SK-N-SH (cell line): ENCODE measurements around the gene APBA2. TPM values are rescaled to one million over a fixed set of nuclear protein-coding genes. Genes with fewer than 3 reads are reported as not detected.

Experiments used
- CTCF ChIA-PET: fragments of 300-600, 350-600 bp; formaldehyde crosslinking; extraction: SDS; loops from one replicate; lab custom pipeline; 2021; lab: Yijun Ruan, JAX
- POLR2A ChIA-PET: fragments of 350-600 bp; sonication (Branson Sonifier 250); formaldehyde crosslinking; extraction: SDS; loops from one replicate; lab custom pipeline; 2020; ENCODE audit warnings: antibody characterized with exemption, inconsistent platforms; lab: Yijun Ruan, JAX
- DNase-seq: peaks from one replicate; pipeline ENCODE4 v3.0.0; 2012
- H2AFZ ChIP-seq: fragments of 200-600 bp; sonication (generic); 2 replicates; pipeline ENCODE4 v1.8.1; 2016; ENCODE audit warnings: antibody characterized with exemption, mild to moderate bottlenecking, low read depth
- H3F3A ChIP-seq: fragments of 200-600 bp; sonication (generic); replicated peaks from 2 replicates; pipeline ENCODE3; 2016; ENCODE audit warnings: antibody characterized with exemption, mild to moderate bottlenecking; ENCODE audit not compliant: insufficient read depth
- H3K27ac ChIP-seq, 2 experiments: fragments of 200-500 bp in 1 of 2; fragments of 200-600 bp in 1 of 2; sonication (Bioruptor generic) in 1 of 2; sonication (generic), shearing (Covaris generic) in 1 of 2; 2 replicates each; pipeline versions ENCODE4 v1.5.1 to v1.6.1; 2014 to 2016; ENCODE audit warnings: low read depth in 2 of 2, inconsistent platforms in 1 of 2, low read length in 1 of 2, mild to moderate bottlenecking in 1 of 2, mixed read lengths in 1 of 2
- H3K27me3 ChIP-seq: fragments of 200-600 bp; sonication (generic), shearing (Covaris generic); 2 replicates; pipeline ENCODE4 v1.6.1; 2016; ENCODE audit warnings: mixed run types; ENCODE audit not compliant: insufficient read depth
- H3K36me3 ChIP-seq, 2 experiments: fragments of 200-500 bp in 1 of 2; fragments of 200-600 bp in 1 of 2; sonication (Bioruptor generic) in 1 of 2; sonication (generic) in 1 of 2; replicated peaks in 1 of 2; 2 replicates each; pipeline versions ENCODE3 to v1.5.1; 2014 to 2016; ENCODE audit warnings: low read length in 1 of 2, mild to moderate bottlenecking in 1 of 2; ENCODE audit not compliant: insufficient read depth in 2 of 2, control insufficient read depth in 1 of 2
- H3K4me1 ChIP-seq, 2 experiments: fragments of 200-500 bp in 1 of 2; fragments of 200-600 bp in 1 of 2; sonication (Bioruptor generic) in 1 of 2; sonication (generic), shearing (Covaris generic) in 1 of 2; 2 replicates each; pipeline versions ENCODE4 v1.5.1 to v1.6.1; 2014 to 2016; ENCODE audit warnings: low read depth in 1 of 2, low read length in 1 of 2, mixed run types in 1 of 2; ENCODE audit not compliant: insufficient read depth in 2 of 2, control insufficient read depth in 1 of 2
- H3K4me2 ChIP-seq: fragments of 200-600 bp; sonication (generic), shearing (Covaris generic); 2 replicates; pipeline ENCODE4 v1.6.1; 2017; ENCODE audit warnings: mixed run types
- H3K4me3 ChIP-seq, 2 experiments: fragments of 200-500 bp in 1 of 2; fragments of 200-600 bp in 1 of 2; sonication (Bioruptor generic) in 1 of 2; sonication (generic), shearing (Covaris generic) in 1 of 2; 2 replicates each; pipeline versions ENCODE4 v1.5.1 to v1.8.1; 2014 to 2016; ENCODE audit warnings: low read depth in 2 of 2, inconsistent platforms in 1 of 2, low read length in 1 of 2, mild to moderate bottlenecking in 1 of 2, mixed read lengths in 1 of 2, moderate library complexity in 1 of 2
- H3K79me2 ChIP-seq: fragments of 200-600 bp; sonication (generic); 2 replicates; pipeline ENCODE4 v1.8.1; 2017; ENCODE audit warnings: mild to moderate bottlenecking; ENCODE audit not compliant: insufficient read depth
- H3K9ac ChIP-seq: fragments of 200-600 bp; sonication (generic); 2 replicates; pipeline ENCODE4 v1.6.1; 2017; ENCODE audit warnings: mixed run types
- H3K9me2 ChIP-seq: fragments of 200-600 bp; sonication (generic); 2 replicates; pipeline ENCODE4 v1.6.1; 2017; ENCODE audit warnings: mixed run types
- H3K9me3 ChIP-seq: fragments of 200-600 bp; sonication (generic); 2 replicates; pipeline ENCODE4 v1.6.1; 2017; ENCODE audit warnings: mixed run types, mild to moderate bottlenecking, moderate library complexity
- H4K20me1 ChIP-seq: fragments of 200-600 bp; sonication (generic); 2 replicates; pipeline ENCODE4 v1.6.1; 2017; ENCODE audit warnings: mild to moderate bottlenecking, mixed run types; ENCODE audit not compliant: insufficient read depth
- EP300 ChIP-seq, 2 experiments: IDR thresholded peaks; 2 replicates each; pipeline versions ENCODE4 v1.4.0 to v1.6.1; 2012; ENCODE audit warnings: borderline replicate concordance in 1 of 2, low read depth in 1 of 2, low read length in 1 of 2
- EZH2phosphoT487 ChIP-seq: fragments of 200-600 bp; sonication (generic); IDR thresholded peaks from 2 replicates; pipeline ENCODE4 v1.6.1; 2017; ENCODE audit warnings: low read depth, mixed run types, mild to moderate bottlenecking, antibody characterized with exemption, moderate library complexity, borderline replicate concordance
- GABPA ChIP-seq: IDR thresholded peaks from 2 replicates; pipeline ENCODE4 v1.4.0; 2012; ENCODE audit warnings: low read depth, mild to moderate bottlenecking
- JUND ChIP-seq: IDR thresholded peaks from 2 replicates; pipeline ENCODE4 v1.4.0; 2012
- NFIC ChIP-seq: IDR thresholded peaks from 2 replicates; pipeline ENCODE4 v1.4.0; 2012; ENCODE audit warnings: borderline replicate concordance
- NRF1 ChIP-seq: IDR thresholded peaks from 2 replicates; pipeline ENCODE4 v1.6.1; 2012; ENCODE audit warnings: low read depth, mild to moderate bottlenecking, low read length
- SIN3A ChIP-seq: IDR thresholded peaks from 2 replicates; pipeline ENCODE4 v1.6.1; 2012; ENCODE audit warnings: low read depth, mild to moderate bottlenecking, low read length, moderate library complexity, borderline replicate concordance
- SMC3 ChIP-seq: IDR thresholded peaks from 2 replicates; pipeline ENCODE4 v1.6.1; 2012; ENCODE audit warnings: low read depth, low read length, improper control_type of control experiment
- YY1 ChIP-seq: IDR thresholded peaks from 2 replicates; pipeline ENCODE4 v1.4.0; 2012; ENCODE audit warnings: low read depth, mild to moderate bottlenecking
- WGBS: methylation state at CpG from one replicate; pipeline ENCODE4 v1.1.6; 2017; ENCODE audit warnings: low lambda C conversion rate; 5-methylcytosine and 5-hydroxymethylcytosine counted together
- polyA plus RNA-seq, 3 experiments: library from polyadenylated mRNA; depleted of rRNA; stranded (reverse); fragments of >200 nt; gene quantifications; 2 replicates each; pipeline ENCODE4 v1.2.3, GENCODE V29; 2012
- TF ChIP-seq, protein P1 (sequence below): IDR thresholded peaks from 2 replicates; pipeline ENCODE4 v1.6.1; 2012; ENCODE audit warnings: mild to moderate bottlenecking, low read depth, low read length, moderate library complexity
- TF ChIP-seq, protein P2 (sequence below): fragments of 200-600 bp; sonication (generic); IDR thresholded peaks from 2 replicates; pipeline ENCODE4 v1.6.1; 2017; ENCODE audit warnings: antibody characterized with exemption, mild to moderate bottlenecking, moderate library complexity
- TF ChIP-seq, protein P3 (sequence below): IDR thresholded peaks from 2 replicates; pipeline ENCODE4 v1.4.0; 2012; ENCODE audit warnings: low read depth, borderline replicate concordance

The APBA2 gene
- polyA plus RNA-seq, 1 of the 3 experiments (the other 2 are of a cell fraction) = 12.7 TPM

DNA sequence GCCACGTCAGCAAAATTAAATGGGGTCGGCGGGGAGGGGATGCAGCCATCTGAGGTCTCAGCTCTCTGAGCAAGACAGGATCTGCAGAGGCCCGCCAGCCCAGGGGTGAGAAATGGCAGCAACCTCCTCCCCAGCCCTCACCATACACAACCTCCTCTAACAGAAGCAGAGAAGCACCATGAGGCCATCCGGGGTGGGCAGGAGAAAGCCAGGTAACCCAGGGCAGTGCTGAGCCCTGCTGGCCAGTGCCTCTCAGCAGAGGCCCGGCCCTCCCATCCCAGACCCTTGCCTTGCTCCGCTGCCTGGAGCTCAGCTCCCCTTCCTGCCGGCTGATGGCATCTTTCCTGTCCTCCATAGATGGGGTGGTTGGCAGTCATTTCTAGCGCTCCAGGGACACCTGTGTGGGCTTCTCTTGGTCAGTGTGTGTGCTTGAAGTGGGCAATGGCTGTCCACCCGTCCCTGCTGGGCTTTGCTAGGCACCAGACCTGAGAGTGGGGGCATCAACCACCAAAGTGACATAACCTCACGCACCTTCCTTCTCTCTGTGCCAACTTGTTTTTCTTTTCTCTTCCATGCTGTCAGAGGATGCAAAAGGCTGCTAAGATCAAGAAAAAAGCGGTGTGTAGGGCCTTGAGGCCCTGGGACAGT, 208.0 kb downstream of the APBA2 start:
- Histone ChIP-seq H3K27me3 (no peaks in the 10 kb centered on the region), H3K4me2 (no peak overlapping the region), H2AFZ (no peak overlapping the region), H3K4me1 (no peaks in the 10 kb centered on the region; a peak in 1 of 4 replicates), H3K9me2 (no peaks in the 10 kb centered on the region), H3K36me3 (no peaks in the 10 kb centered on the region), H3F3A (no peaks in the 10 kb centered on the region), H3K4me3 (no peak overlapping the region), H3K9ac (no peak overlapping the region), H3K9me3 (no peaks in the 10 kb centered on the region), H4K20me1 (no peaks in the 10 kb centered on the region), H3K79me2 (no peaks in the 10 kb centered on the region), H3K27ac (no peak overlapping the region)
- DNase-seq = no peak
- 89% methylated on average over 7 of the region's 12 CpGs for WGBS
- POLR2A ChIA-PET = no interaction called here
- TF ChIP-seq EZH2phosphoT487 = no peak
- TF ChIP-seq NRF1 = no peak
- TF ChIP-seq SMC3 = no peak
- TF ChIP-seq GABPA = no peak
- no peak for TF ChIP-seq JUND
- TF ChIP-seq, protein P1, sequence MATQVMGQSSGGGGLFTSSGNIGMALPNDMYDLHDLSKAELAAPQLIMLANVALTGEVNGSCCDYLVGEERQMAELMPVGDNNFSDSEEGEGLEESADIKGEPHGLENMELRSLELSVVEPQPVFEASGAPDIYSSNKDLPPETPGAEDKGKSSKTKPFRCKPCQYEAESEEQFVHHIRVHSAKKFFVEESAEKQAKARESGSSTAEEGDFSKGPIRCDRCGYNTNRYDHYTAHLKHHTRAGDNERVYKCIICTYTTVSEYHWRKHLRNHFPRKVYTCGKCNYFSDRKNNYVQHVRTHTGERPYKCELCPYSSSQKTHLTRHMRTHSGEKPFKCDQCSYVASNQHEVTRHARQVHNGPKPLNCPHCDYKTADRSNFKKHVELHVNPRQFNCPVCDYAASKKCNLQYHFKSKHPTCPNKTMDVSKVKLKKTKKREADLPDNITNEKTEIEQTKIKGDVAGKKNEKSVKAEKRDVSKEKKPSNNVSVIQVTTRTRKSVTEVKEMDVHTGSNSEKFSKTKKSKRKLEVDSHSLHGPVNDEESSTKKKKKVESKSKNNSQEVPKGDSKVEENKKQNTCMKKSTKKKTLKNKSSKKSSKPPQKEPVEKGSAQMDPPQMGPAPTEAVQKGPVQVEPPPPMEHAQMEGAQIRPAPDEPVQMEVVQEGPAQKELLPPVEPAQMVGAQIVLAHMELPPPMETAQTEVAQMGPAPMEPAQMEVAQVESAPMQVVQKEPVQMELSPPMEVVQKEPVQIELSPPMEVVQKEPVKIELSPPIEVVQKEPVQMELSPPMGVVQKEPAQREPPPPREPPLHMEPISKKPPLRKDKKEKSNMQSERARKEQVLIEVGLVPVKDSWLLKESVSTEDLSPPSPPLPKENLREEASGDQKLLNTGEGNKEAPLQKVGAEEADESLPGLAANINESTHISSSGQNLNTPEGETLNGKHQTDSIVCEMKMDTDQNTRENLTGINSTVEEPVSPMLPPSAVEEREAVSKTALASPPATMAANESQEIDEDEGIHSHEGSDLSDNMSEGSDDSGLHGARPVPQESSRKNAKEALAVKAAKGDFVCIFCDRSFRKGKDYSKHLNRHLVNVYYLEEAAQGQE = no peak
- no peak for TF ChIP-seq YY1
- TF ChIP-seq SIN3A = no peak
- TF ChIP-seq NFIC = no peak
- TF ChIP-seq, all 33 proteins: peak for 0
- CTCF ChIA-PET = interaction anchor here (1.2 to 6.9 kb wide), 2 partner anchors 8 to 10 kb away, joined by 3 to 51 read pairs; no protein-coding TSS in a partner anchor

DNA sequence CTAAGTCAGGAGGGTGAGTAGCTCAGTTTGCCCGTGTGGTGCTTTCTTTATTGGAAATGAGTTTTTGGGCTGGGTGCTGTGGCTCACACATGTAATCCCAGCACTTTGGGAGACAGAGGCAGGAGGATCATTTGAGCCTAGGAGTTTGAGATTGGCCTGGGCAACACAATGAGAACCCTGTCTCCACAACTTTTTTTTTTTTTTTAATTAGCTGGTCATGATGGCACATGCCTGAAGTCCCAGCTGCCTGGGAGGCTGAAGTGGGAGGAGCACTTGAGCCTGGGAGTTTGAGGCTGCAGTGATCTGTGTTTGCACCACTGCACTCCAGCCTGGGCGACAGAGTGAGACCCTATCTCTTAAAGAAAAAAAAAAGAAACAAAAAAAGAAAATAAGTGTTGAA, 208.9 kb downstream of the APBA2 start:
- ChIA-PET CTCF (no interaction called here), POLR2A (no interaction called here)
- Histone ChIP-seq H4K20me1 (no peaks in the 10 kb centered on the region), H3K36me3 (no peaks in the 10 kb centered on the region), H3K9ac (no peak overlapping the region), H3F3A (no peaks in the 10 kb centered on the region), H3K9me2 (no peaks in the 10 kb centered on the region), H3K4me3 (no peak overlapping the region), H2AFZ (no peak overlapping the region), H3K27me3 (no peaks in the 10 kb centered on the region), H3K4me1 (no peaks in the 10 kb centered on the region; a peak in 1 of 4 replicates), H3K27ac (no peak overlapping the region), H3K9me3 (no peaks in the 10 kb centered on the region), H3K79me2 (no peaks in the 10 kb centered on the region), H3K4me2 (no peak overlapping the region)
- DNase-seq = no peak
- WGBS = 69% methylated on average over 2 of the region's 2 CpGs
- TF ChIP-seq, protein P2, sequence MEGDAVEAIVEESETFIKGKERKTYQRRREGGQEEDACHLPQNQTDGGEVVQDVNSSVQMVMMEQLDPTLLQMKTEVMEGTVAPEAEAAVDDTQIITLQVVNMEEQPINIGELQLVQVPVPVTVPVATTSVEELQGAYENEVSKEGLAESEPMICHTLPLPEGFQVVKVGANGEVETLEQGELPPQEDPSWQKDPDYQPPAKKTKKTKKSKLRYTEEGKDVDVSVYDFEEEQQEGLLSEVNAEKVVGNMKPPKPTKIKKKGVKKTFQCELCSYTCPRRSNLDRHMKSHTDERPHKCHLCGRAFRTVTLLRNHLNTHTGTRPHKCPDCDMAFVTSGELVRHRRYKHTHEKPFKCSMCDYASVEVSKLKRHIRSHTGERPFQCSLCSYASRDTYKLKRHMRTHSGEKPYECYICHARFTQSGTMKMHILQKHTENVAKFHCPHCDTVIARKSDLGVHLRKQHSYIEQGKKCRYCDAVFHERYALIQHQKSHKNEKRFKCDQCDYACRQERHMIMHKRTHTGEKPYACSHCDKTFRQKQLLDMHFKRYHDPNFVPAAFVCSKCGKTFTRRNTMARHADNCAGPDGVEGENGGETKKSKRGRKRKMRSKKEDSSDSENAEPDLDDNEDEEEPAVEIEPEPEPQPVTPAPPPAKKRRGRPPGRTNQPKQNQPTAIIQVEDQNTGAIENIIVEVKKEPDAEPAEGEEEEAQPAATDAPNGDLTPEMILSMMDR = no peak
- TF ChIP-seq EP300 (IDR thresholded peaks at IDR 0.05; ENCODE audit: borderline replicate concordance in 1 of 2, low read depth in 1 of 2, low read length in 1 of 2) (no peak), SMC3 (no peak)
- TF ChIP-seq, protein P3, sequence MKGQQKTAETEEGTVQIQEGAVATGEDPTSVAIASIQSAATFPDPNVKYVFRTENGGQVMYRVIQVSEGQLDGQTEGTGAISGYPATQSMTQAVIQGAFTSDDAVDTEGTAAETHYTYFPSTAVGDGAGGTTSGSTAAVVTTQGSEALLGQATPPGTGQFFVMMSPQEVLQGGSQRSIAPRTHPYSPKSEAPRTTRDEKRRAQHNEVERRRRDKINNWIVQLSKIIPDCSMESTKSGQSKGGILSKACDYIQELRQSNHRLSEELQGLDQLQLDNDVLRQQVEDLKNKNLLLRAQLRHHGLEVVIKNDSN = no peak
